K562 (cell line): ENCODE results near the gene CARM1. TPM values are rescaled to one million over a fixed set of nuclear protein-coding genes. Genes with fewer than 3 reads are reported as not detected.
A peak's percentile ranks its signal among the peaks of the same experiment; 100 is the strongest.

Experiments
- ATAC-seq: fragments of 200-7000 bp; cut with Tn5 transposase; 3 replicates; pipeline ENCODE4 v1.9.1; 2020; ENCODE audit warnings: moderate library complexity
- BruUV-seq: library from RNA; stranded (reverse); fragments of 400-500 nt; replicated peaks from 2 replicates; lab custom pipeline; 2021; lab: Mats Ljungman, UMichigan
- CTCF ChIA-PET: fragments of 300-600 bp; formaldehyde crosslinking; extraction: SDS; loops from one replicate; lab custom pipeline; 2021; ENCODE audit warnings: low intra/inter-chr PET ratio; lab: Yijun Ruan, JAX
- POLR2A ChIA-PET: fragments of 300-600, 350-650 bp; sonication (Branson Sonifier 250); formaldehyde crosslinking; extraction: SDS; loops from one replicate; lab custom pipeline; 2021; ENCODE audit warnings: antibody characterized with exemption, inconsistent platforms; lab: Yijun Ruan, JAX
- DNase-seq, 4 experiments: peaks; one replicate each; pipeline versions ENCODE4 v3.0.0 to v3.0.0-alpha.2; 2011 to 2018; ENCODE audit warnings: low spot score in 3 of 4, mixed read lengths in 3 of 4; ENCODE audit errors: extremely low read depth in 1 of 4
- FAIRE-seq: peaks from 2 replicates; lab custom pipeline; 2011; peaks lifted over from hg19 to GRCh38; lab: Jason Lieb, UNC
- H2AFZ ChIP-seq: 2 replicates; pipeline ENCODE4 v1.6.0; 2011; ENCODE audit warnings: low read depth, low read length, control low read depth, inconsistent platforms
- H3K27ac ChIP-seq: fragments of 200-600 bp; 3 replicates; pipeline ENCODE4 v1.8.0; 2011; ENCODE audit warnings: low read depth, mild to moderate bottlenecking, control low read depth, inconsistent platforms, low read length, moderate library complexity, mixed read lengths; ENCODE audit errors: extremely low read depth
- H3K27me3 ChIP-seq, 2 experiments: fragments of 300-600 bp in 1 of 2; 2 replicates in 1 of 2; 3 replicates in 1 of 2; pipeline versions ENCODE4 v1.6.0 to v1.8.0; 2011; ENCODE audit warnings: inconsistent platforms in 2 of 2, low read length in 2 of 2, mild to moderate bottlenecking in 1 of 2, mixed read lengths in 1 of 2, moderate library complexity in 1 of 2; ENCODE audit not compliant: control insufficient read depth in 2 of 2, insufficient read depth in 2 of 2
- H3K36me3 ChIP-seq: fragments of 300-600 bp; 3 replicates; pipeline ENCODE4 v1.8.0; 2011; ENCODE audit warnings: mild to moderate bottlenecking, low read length, inconsistent platforms; ENCODE audit not compliant: control insufficient read depth, insufficient read depth
- H3K4me1 ChIP-seq, 2 experiments: fragments of 200-600 bp in 1 of 2; replicated peaks in 1 of 2; 2 replicates in 1 of 2; 3 replicates in 1 of 2; pipeline versions ENCODE4 v1.5.1 to v1.8.0; 2011; ENCODE audit warnings: inconsistent platforms in 2 of 2, low read length in 2 of 2, mild to moderate bottlenecking in 1 of 2, mixed read lengths in 1 of 2, moderate library complexity in 1 of 2; ENCODE audit not compliant: control insufficient read depth in 2 of 2, insufficient read depth in 2 of 2
- H3K4me2 ChIP-seq: 2 replicates; pipeline ENCODE4 v1.6.1; 2011; ENCODE audit warnings: low read length, control low read depth, inconsistent platforms, mixed read lengths; ENCODE audit not compliant: insufficient read depth
- H3K4me3 ChIP-seq: fragments of 200-600 bp; sonication (generic), shearing (Covaris generic); 2 replicates; pipeline ENCODE4 v1.5.1; 2016; ENCODE audit warnings: control low read depth, inconsistent platforms
- H3K79me2 ChIP-seq: fragments of 200-600 bp; 3 replicates; pipeline ENCODE4 v1.8.0; 2011; ENCODE audit warnings: low read length, inconsistent platforms; ENCODE audit not compliant: control insufficient read depth, insufficient read depth
- H3K9ac ChIP-seq, 2 experiments: 2 replicates each; pipeline versions ENCODE4 v1.6.0 to v1.6.1; 2011; ENCODE audit warnings: low read depth in 2 of 2, low read length in 2 of 2, control low read depth in 1 of 2, inconsistent platforms in 1 of 2, mild to moderate bottlenecking in 1 of 2, mixed read lengths in 1 of 2; ENCODE audit not compliant: insufficient read depth in 1 of 2
- H3K9me1 ChIP-seq: one replicate; pipeline ENCODE4 v1.6.0; 2011; ENCODE audit warnings: inconsistent platforms, mild to moderate bottlenecking, low read length, moderate library complexity; ENCODE audit not compliant: control insufficient read depth, insufficient read depth
- H3K9me3 ChIP-seq: replicated peaks from 2 replicates; pipeline ENCODE4 v1.5.1; 2011; ENCODE audit warnings: low read depth, low read length, inconsistent platforms; ENCODE audit not compliant: control insufficient read depth, insufficient read depth
- H4K20me1 ChIP-seq: replicated peaks from 2 replicates; pipeline ENCODE4 v1.6.1; 2011; ENCODE audit warnings: low read length, inconsistent platforms, mixed read lengths; ENCODE audit not compliant: control insufficient read depth, insufficient read depth
- BRF1 ChIP-seq: IDR thresholded peaks from 3 replicates; pipeline ENCODE4 v1.6.1; 2011; ENCODE audit warnings: borderline replicate concordance, mild to moderate bottlenecking; ENCODE audit not compliant: insufficient read length; ENCODE audit errors: extremely low read depth
- CBFB ChIP-seq: sonication (generic); formaldehyde crosslinking; IDR thresholded peaks from 2 replicates; pipeline ENCODE4 v1.4.0; 2020; ENCODE audit warnings: mild to moderate bottlenecking, missing genetic modification reagents
- EGR1 ChIP-seq: fragments of 450-650 bp; conservative IDR thresholded peaks from 2 replicates; pipeline ENCODE4 v1.6.1; 2017; ENCODE audit warnings: mild to moderate bottlenecking
- FOXK2 ChIP-seq, 2 experiments: fragments of 450-650 bp; IDR thresholded peaks in 1 of 2; conservative IDR thresholded peaks in 1 of 2; 2 replicates each; pipeline ENCODE4 v1.6.1; 2016; ENCODE audit warnings: low read depth in 2 of 2, mild to moderate bottlenecking in 1 of 2
- GABPA ChIP-seq: fragments of 200-800 bp; sonication (Bioruptor generic); conservative IDR thresholded peaks from 2 replicates; pipeline ENCODE4 v1.6.1; 2016; ENCODE audit warnings: low read depth, missing genetic modification characterization, missing compliant biosample characterization
- HNRNPUL1 ChIP-seq: fragments of 200-400 bp; formaldehyde crosslinking; IDR thresholded peaks from 2 replicates; pipeline ENCODE4 v1.6.1; 2017; ENCODE audit warnings: low read length
- MAZ ChIP-seq, 2 experiments: fragments of 450-650 bp in 1 of 2; sonication (generic) in 1 of 2; formaldehyde crosslinking; IDR thresholded peaks in 1 of 2; conservative IDR thresholded peaks in 1 of 2; 2 replicates each; pipeline versions ENCODE4 v1.4.0 to v1.5.0; 2020; ENCODE audit warnings: mild to moderate bottlenecking in 1 of 2, missing genetic modification reagents in 1 of 2
- NCOA1 ChIP-seq: fragments of 450-650 bp; IDR thresholded peaks from 2 replicates; pipeline ENCODE4 v1.6.1; 2016; ENCODE audit warnings: low read depth
- RB1 ChIP-seq: fragments of 450-650 bp; IDR thresholded peaks from 2 replicates; pipeline ENCODE4 v1.6.1; 2017; ENCODE audit warnings: low read depth, mild to moderate bottlenecking
- SAFB ChIP-seq: fragments of 200-400 bp; formaldehyde crosslinking; IDR thresholded peaks from 2 replicates; pipeline ENCODE4 v1.6.1; 2017; ENCODE audit warnings: low read depth, low read length, borderline replicate concordance
- ZNF175 ChIP-seq: fragments of 200-800 bp; sonication (Bioruptor generic); IDR thresholded peaks from 2 replicates; pipeline ENCODE4 v1.6.1; 2016; ENCODE audit warnings: low read depth, mild to moderate bottlenecking, missing genetic modification characterization, missing compliant biosample characterization
- WGBS: fragments of 100-300 bp; shearing (Covaris generic); methylation state at CpG from one replicate; pipeline ENCODE4 v1.1.6; 2016; ENCODE audit warnings: low coverage, mixed read lengths; ENCODE audit not compliant: insufficient coverage; ENCODE audit errors: missing lambda C conversion rate; 5-methylcytosine and 5-hydroxymethylcytosine counted together
- in situ Hi-C: fragments of 300-500 bp; cut with MboI; formaldehyde crosslinking; loops from 4 replicates; pipeline ENCODE4 v1.15.0; 2018; ENCODE audit warnings: inconsistent platforms, mixed read lengths
- intact Hi-C: fragments of 100-400 bp; cut with micrococcal nuclease; formaldehyde crosslinking; loops from 2 replicates; pipeline ENCODE4 v1.14.2; 2022
- polyA plus RNA-seq, 8 experiments: library from polyadenylated mRNA; depleted of rRNA in 4 of 8; stranded (reverse) in 5 of 8; unstranded in 3 of 8; fragments of >200 nt; fragmentation: Nextera tagmentation in 2 of 8; fragmentation: Illumina TruSeq in 1 of 8; extraction: Ambion mirVana in 2 of 8; extraction: Trizol in 1 of 8; gene quantifications; 2 replicates each; pipeline versions ENCODE4 v1.2.1 to v1.2.3, GENCODE V29; 2011 to 2014; ENCODE audit warnings: inconsistent platforms in 1 of 8, missing spikeins in 1 of 8
- total RNA-seq, 7 experiments: library from RNA; depleted of rRNA in 6 of 7; stranded (reverse); fragments of >200 nt in 6 of 7; fragmentation: Illumina TruSeq in 2 of 7; extraction: Trizol in 2 of 7; gene quantifications; 2 replicates each; pipeline versions ENCODE4 v1.2.1 to v1.2.3, GENCODE V29; 2011 to 2021; ENCODE audit warnings: low replicate concordance in 1 of 7
- TF ChIP-seq, protein P1 (sequence below): sonication (generic); formaldehyde crosslinking; IDR thresholded peaks from 2 replicates; pipeline ENCODE4 v1.8.1; 2022; ENCODE audit warnings: missing genetic modification reagents
- TF ChIP-seq, protein P2 (sequence below): IDR thresholded peaks from 2 replicates; pipeline ENCODE4 v1.6.1; 2016; ENCODE audit warnings: missing genetic modification characterization, missing compliant biosample characterization
- TF ChIP-seq, protein P3 (sequence below), 2 experiments: fragments of 200-800 bp in 1 of 2; sonication (Bioruptor generic) in 1 of 2; sonication (generic) in 1 of 2; formaldehyde crosslinking in 1 of 2; IDR thresholded peaks in 1 of 2; conservative IDR thresholded peaks in 1 of 2; 2 replicates each; pipeline versions ENCODE4 v1.5.0 to v1.6.1; 2016 to 2020; ENCODE audit warnings: missing compliant biosample characterization in 1 of 2, missing genetic modification characterization in 1 of 2, missing genetic modification reagents in 1 of 2

The CARM1 gene
- total and polyA plus RNA-seq, 9 of the 15 experiments (the other 6 are each of a cell fraction or from before 2014, with no cell fraction given): 0.36 to 86.0 (median 29.7) TPM

DNA sequence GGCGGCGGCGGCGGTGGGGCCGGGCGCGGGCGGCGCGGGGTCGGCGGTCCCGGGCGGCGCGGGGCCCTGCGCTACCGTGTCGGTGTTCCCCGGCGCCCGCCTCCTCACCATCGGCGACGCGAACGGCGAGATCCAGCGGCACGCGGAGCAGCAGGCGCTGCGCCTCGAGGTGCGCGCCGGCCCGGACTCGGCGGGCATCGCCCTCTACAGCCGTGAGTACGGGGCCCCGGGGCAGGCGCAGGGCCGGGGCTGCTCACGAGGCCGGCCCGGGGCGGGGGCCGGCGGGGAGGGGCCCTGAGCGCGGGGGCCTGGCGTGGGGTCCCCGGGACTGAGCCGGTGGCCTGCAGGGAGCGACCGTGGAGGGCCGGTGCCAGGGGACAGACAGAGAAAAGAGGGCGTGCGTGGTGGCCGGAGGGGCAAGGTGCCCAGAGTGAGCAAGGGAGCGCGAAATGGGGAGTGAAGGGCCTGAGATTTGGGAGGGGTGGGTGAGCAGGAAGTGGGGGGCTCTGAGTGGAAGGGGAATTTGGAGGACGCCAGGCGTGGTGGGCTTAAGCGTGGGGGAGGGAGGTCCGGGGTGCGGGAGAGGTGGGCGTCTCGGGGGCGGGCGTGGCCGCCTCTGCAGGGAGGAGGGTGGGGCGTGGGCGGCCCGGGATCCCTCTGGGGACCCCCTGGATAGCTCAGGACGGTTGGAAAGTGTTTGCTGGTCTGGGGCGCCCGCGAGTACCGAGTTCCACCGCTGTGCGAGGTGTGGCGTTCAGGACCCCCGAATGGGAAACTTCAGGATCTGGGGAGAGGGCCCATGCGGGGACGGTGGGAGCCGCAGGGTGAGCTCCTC is 575 bp downstream of the CARM1 start:
- POLR2A ChIA-PET: interaction anchor here (0.6 to 1.2 kb wide), 4 partner anchors 10 to 56 kb away, joined by 3 to 4 read pairs (median 3); no protein-coding TSS in a partner anchor
- CTCF ChIA-PET: interaction anchor here (0.6 kb wide), 1 partner anchor 84 kb away, joined by 5 read pairs; no protein-coding TSS in a partner anchor
- Histone ChIP-seq H2AFZ (0 out of 2 replicates have a peak overlapping the region, but pooled peaks have one; percentile 40), H3K27ac (peak overlapping the region; percentile 87), H3K4me1 (peaks cover 16 to 45% of the 10 kb centered on the region in 2 experiments), H4K20me1 (no peaks in the 10 kb centered on the region), H3K9ac (peak overlapping the region; percentile 77 to 93), H3K79me2 (peaks cover 52% of the 10 kb centered on the region), H3K4me3 (peak overlapping the region; percentile 98), H3K9me3 (no peaks in the 10 kb centered on the region), H3K9me1 (no peaks in the 10 kb centered on the region), H3K4me2 (peak overlapping the region; percentile 84), H3K27me3 (no peaks in the 10 kb centered on the region), H3K36me3 (peaks cover 19% of the 10 kb centered on the region; the same call in 2 of the 3 replicates)
- WGBS: 1% methylated on average over 27 of the region's 90 CpGs
- intact Hi-C loops (loop anchor here (5.0 kb wide), 1 partner anchor 55 kb away; the partner anchor contains the start of genes TIMM29 and YIPF2), in situ Hi-C loops (no loop called here)
- no TSS peak for BruUV-seq
- ATAC-seq (peak; percentile 3; the same call in 2 of the 3 replicates), FAIRE-seq (no peak), DNase-seq (peak in 3 of 4 experiments; percentile 49 to 74 (median 67))
- TF ChIP-seq GABPA (tag) (no peak), BRF1 (no peak), FOXK2 (conservative IDR thresholded peaks at IDR 0.05 in 1 of 2, IDR thresholded peaks at IDR 0.05 in 1 of 2; ENCODE audit: low read depth in 2 of 2) (no peak), MAZ (CRISPR knock-in tag; conservative IDR thresholded peaks at IDR 0.05 in 1 of 2, IDR thresholded peaks at IDR 0.05 in 1 of 2) (peak in 1 of 2 experiments; percentile 43; a peak in 2 of 4 replicates), SAFB (no peak), HNRNPUL1 (no peak), RB1 (peak; percentile 59; the same call in 1 of the 2 replicates), CBFB (CRISPR knock-in tag) (no peak), ZNF175 (CRISPR knock-in tag) (no peak), NCOA1 (no peak), EGR1 (peak; percentile 93)
- TF ChIP-seq, protein P1, sequence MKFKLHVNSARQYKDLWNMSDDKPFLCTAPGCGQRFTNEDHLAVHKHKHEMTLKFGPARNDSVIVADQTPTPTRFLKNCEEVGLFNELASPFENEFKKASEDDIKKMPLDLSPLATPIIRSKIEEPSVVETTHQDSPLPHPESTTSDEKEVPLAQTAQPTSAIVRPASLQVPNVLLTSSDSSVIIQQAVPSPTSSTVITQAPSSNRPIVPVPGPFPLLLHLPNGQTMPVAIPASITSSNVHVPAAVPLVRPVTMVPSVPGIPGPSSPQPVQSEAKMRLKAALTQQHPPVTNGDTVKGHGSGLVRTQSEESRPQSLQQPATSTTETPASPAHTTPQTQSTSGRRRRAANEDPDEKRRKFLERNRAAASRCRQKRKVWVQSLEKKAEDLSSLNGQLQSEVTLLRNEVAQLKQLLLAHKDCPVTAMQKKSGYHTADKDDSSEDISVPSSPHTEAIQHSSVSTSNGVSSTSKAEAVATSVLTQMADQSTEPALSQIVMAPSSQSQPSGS (CRISPR knock-in tag): no peak
- TF ChIP-seq, protein P2, sequence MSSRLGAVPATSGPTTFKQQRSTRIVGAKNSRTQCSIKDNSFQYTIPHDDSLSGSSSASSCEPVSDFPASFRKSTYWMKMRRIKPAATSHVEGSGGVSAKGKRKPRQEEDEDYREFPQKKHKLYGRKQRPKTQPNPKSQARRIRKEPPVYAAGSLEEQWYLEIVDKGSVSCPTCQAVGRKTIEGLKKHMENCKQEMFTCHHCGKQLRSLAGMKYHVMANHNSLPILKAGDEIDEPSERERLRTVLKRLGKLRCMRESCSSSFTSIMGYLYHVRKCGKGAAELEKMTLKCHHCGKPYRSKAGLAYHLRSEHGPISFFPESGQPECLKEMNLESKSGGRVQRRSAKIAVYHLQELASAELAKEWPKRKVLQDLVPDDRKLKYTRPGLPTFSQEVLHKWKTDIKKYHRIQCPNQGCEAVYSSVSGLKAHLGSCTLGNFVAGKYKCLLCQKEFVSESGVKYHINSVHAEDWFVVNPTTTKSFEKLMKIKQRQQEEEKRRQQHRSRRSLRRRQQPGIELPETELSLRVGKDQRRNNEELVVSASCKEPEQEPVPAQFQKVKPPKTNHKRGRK (tag): no peak
- TF ChIP-seq, protein P3, sequence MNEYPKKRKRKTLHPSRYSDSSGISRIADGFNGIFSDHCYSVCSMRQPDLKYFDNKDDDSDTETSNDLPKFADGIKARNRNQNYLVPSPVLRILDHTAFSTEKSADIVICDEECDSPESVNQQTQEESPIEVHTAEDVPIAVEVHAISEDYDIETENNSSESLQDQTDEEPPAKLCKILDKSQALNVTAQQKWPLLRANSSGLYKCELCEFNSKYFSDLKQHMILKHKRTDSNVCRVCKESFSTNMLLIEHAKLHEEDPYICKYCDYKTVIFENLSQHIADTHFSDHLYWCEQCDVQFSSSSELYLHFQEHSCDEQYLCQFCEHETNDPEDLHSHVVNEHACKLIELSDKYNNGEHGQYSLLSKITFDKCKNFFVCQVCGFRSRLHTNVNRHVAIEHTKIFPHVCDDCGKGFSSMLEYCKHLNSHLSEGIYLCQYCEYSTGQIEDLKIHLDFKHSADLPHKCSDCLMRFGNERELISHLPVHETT (CRISPR knock-in tag; conservative IDR thresholded peaks at IDR 0.05 in 1 of 2, IDR thresholded peaks at IDR 0.05 in 1 of 2): peak in 1 of 2 experiments; percentile 94; a peak in 2 of 4 replicates
